Suprapubic skin (tissue), 4 donors: Measurements from ENCODE around the gene CTH.

ENCODE experiments used
- EP300 ChIP-seq: sonication (generic); formaldehyde crosslinking; IDR thresholded peaks from one replicate; pipeline ENCODE4 v1.6.1; 2017; ENCODE audit warnings: antibody characterized with exemption
- POLR2A ChIP-seq, 2 donors: fragments of 450-650 bp; IDR thresholded peaks; one replicate each; pipeline ENCODE4 v1.6.1; 2017; ENCODE audit warnings: antibody characterized with exemption in 2 of 2, mild to moderate bottlenecking in 2 of 2, moderate library complexity in 2 of 2
- POLR2AphosphoS5 ChIP-seq, 3 donors: sonication (generic); formaldehyde crosslinking; IDR thresholded peaks; one replicate each; pipeline ENCODE4 v1.6.1; 2017; ENCODE audit warnings: antibody characterized with exemption in 3 of 3
- TF ChIP-seq, protein P1 (sequence below), 2 donors: fragments of 200-600 bp in 1 of 2; fragments of 450-650 bp in 1 of 2; sonication (generic) in 1 of 2; IDR thresholded peaks; one replicate each; pipeline ENCODE4 v1.5.1; 2016 to 2019; ENCODE audit warnings: antibody characterized with exemption in 2 of 2, mild to moderate bottlenecking in 1 of 2, moderate library complexity in 1 of 2

- TF ChIP-seq POLR2A (IDR thresholded peaks at IDR 0.05) (no peak), EP300 (no peak), POLR2AphosphoS5 (IDR thresholded peaks at IDR 0.05) (no peak)
- TF ChIP-seq, protein P1, sequence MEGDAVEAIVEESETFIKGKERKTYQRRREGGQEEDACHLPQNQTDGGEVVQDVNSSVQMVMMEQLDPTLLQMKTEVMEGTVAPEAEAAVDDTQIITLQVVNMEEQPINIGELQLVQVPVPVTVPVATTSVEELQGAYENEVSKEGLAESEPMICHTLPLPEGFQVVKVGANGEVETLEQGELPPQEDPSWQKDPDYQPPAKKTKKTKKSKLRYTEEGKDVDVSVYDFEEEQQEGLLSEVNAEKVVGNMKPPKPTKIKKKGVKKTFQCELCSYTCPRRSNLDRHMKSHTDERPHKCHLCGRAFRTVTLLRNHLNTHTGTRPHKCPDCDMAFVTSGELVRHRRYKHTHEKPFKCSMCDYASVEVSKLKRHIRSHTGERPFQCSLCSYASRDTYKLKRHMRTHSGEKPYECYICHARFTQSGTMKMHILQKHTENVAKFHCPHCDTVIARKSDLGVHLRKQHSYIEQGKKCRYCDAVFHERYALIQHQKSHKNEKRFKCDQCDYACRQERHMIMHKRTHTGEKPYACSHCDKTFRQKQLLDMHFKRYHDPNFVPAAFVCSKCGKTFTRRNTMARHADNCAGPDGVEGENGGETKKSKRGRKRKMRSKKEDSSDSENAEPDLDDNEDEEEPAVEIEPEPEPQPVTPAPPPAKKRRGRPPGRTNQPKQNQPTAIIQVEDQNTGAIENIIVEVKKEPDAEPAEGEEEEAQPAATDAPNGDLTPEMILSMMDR (IDR thresholded peaks at IDR 0.05), result no peak
Observed at GRCh38 chr1:70401974-70402373, 9.1 kb upstream of the CTH start.
